GM12873 (cell line): ENCODE results near the gene NDUFC2.

Experiments
- CTCF ChIP-seq: IDR thresholded peaks from 2 replicates; pipeline ENCODE4 v1.5.1; 2012; ENCODE audit warnings: low read depth, mild to moderate bottlenecking, moderate library complexity, low read length, control low read depth; ENCODE audit not compliant: insufficient read depth; ENCODE audit errors: missing control alignments

NDUFC2 gene

GRCh38 chr11:78038697-78039313 is 40.9 kb downstream of the NDUFC2 start:
- TF ChIP-seq CTCF, result no peak

GRCh38 chr11:78037825-78038620 is 41.6 kb downstream of the NDUFC2 start:
- TF ChIP-seq CTCF, result no peak

- no peak for TF ChIP-seq CTCF
Observed at GRCh38 chr11:78037056-78037455, 42.6 kb downstream of the NDUFC2 start.

GRCh38 chr11:78036313-78036712 is 43.3 kb downstream of the NDUFC2 start:
- TF ChIP-seq CTCF, result no peak

- TF ChIP-seq CTCF, result no peak
Observed at GRCh38 chr11:78034623-78035022, 45.0 kb downstream of the NDUFC2 start.

- no peak for TF ChIP-seq CTCF
Observed at GRCh38 chr11:78033040-78033439, 46.6 kb downstream of the NDUFC2 start.

GRCh38 chr11:78032090-78032489 is 47.6 kb downstream of the NDUFC2 start:
- no peak for TF ChIP-seq CTCF
